SK-N-SH (cell line): ENCODE data around the gene LYSMD3.

Source experiments
- CTCF ChIP-seq: fragments of 200-600 bp; sonication (generic); IDR thresholded peaks from 2 replicates; pipeline ENCODE4 v1.6.1; 2017; ENCODE audit warnings: antibody characterized with exemption, mild to moderate bottlenecking, moderate library complexity
- EP300 ChIP-seq, 2 experiments: IDR thresholded peaks; 2 replicates each; pipeline versions ENCODE4 v1.4.0 to v1.6.1; 2012; ENCODE audit warnings: borderline replicate concordance in 1 of 2, low read depth in 1 of 2, low read length in 1 of 2
- FOXJ3 ChIP-seq: sonication (generic); formaldehyde crosslinking; IDR thresholded peaks from 2 replicates; pipeline ENCODE4 v1.5.1; 2020; ENCODE audit warnings: mild to moderate bottlenecking, missing genetic modification reagents
- POLR2AphosphoS5 ChIP-seq: IDR thresholded peaks from 2 replicates; pipeline ENCODE4 v1.6.1; 2012; ENCODE audit warnings: low read depth, low read length
- RAD21 ChIP-seq: IDR thresholded peaks from 2 replicates; pipeline ENCODE4 v1.6.1; 2012; ENCODE audit warnings: mild to moderate bottlenecking, low read length
- REST ChIP-seq: IDR thresholded peaks from 2 replicates; pipeline ENCODE4 v1.6.1; 2012; ENCODE audit warnings: mild to moderate bottlenecking, low read depth, low read length, moderate library complexity
- TF ChIP-seq, protein P1 (sequence below): IDR thresholded peaks from 2 replicates; pipeline ENCODE4 v1.4.0; 2012; ENCODE audit warnings: low read depth

DNA sequence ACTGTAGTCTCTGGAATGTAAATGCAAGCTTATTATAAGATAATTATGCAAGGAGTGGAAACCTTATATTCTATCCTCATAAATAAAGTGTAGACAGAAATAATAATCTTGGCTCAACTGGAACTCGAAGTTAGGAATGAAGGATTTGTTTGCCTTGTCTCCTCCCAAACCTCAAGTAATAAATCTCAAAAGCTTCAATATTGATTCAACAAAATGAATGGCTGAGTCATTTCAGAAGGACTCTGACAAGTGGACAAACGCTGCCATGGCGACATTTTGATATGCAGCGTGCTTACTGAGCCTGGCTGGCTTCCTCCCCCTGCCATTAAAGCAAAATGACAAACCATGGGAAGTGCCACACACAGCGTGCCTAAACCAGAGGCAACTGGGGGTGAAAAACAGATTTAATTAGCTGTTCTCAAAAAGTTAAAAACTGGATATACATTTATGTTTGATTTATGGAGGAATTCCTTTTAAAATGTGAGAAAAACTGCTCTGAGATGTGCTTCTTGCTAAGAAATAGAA, 18.7 kb upstream of the LYSMD3 start:
- TF ChIP-seq POLR2AphosphoS5 (no peak), CTCF (no peak), FOXJ3 (CRISPR knock-in tag) (no peak), REST (no peak), EP300 (IDR thresholded peaks at IDR 0.05; ENCODE audit: borderline replicate concordance in 1 of 2, low read depth in 1 of 2, low read length in 1 of 2) (no peak), RAD21 (no peak)
- TF ChIP-seq, protein P1, sequence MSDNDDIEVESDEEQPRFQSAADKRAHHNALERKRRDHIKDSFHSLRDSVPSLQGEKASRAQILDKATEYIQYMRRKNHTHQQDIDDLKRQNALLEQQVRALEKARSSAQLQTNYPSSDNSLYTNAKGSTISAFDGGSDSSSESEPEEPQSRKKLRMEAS: no peak
